HG02759 (cell line): ENCODE results near the gene FCRL5.
"Not testable (repeated sequence)": the region's sequence is repeated elsewhere in the genome, so short reads cannot be mapped to it uniquely, and the experiment has no call there.

ENCODE experiments used
- ATAC-seq: cut with Tn5 transposase; IDR thresholded peaks from one replicate; pipeline ENCODE4 v1.9.1; 2021; ENCODE audit warnings: mild to moderate bottlenecking, moderate library complexity; ENCODE audit not compliant: unreplicated experiment

The FCRL5 gene

DNA sequence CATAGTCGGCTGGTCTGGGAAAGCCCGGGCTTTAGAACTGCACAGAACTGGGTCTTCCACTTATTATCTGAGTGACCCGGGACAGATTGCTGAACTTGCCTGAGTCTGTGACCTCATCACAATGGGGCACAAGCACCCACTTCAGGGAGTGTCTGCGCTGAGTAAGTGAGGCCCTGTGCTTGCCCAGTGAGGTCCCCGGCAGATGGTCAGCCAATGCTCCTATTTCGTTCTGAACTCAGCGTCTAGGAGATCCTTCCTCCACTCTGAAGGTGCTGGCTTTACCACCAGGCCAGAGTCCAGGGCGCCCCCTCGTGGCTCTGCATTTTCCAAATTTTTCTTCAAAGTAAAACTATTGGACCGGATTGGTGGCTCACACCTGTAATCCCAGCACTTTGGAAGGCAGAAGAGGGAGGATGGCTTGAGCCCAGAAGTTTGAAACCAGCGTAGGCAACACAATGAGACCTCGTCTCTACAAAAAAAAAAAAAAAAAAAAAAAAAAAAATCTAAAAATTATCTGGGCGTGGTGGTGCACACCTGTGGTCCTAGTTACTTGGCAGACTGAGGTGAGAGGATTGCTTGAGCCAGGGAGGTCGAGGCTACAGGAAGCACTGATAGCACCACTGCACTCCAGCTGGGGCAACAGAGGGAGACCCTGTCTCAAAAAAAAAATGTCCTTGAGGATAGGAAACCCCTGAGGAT, 61.7 kb downstream of the FCRL5 start:
- ATAC-seq, result no peak

DNA sequence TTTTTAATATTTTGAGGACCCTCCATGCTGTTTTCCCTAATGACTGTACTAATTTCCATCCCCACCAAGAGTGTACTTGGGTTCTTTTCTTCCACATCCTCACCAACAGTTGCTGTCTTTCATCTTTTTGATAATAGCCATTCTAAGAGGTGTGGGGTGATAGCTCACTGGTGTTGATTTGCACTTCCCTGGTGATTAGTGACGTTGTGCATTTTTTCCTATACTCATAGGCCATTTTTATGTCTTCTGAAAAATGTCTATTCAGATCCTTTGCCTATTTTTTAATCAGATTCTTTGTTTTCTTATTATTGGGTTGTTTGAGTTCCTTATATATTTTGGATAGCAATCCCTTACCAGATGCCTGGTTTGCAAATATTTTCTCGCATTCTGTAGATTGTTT, 64.2 kb downstream of the FCRL5 start:
- ATAC-seq, result no peak

DNA sequence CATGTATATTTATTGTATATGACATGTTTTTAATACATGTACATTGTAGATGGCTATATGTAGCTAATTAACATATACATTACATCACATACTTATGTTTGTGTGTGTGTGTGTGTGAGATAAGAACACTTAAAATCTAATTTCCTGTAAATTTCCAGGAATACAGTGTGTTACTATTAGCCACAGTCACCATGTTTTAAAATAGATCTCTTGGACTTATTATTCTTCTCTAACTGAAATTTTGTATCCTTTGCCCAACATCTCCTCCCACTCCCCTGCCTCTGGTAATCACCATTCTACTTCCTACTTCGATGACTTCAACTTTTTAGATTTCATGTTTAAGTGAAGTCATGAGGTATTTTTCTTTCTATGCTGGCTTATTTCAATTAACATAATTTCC, 64.8 kb downstream of the FCRL5 start:
- no peak for ATAC-seq

DNA sequence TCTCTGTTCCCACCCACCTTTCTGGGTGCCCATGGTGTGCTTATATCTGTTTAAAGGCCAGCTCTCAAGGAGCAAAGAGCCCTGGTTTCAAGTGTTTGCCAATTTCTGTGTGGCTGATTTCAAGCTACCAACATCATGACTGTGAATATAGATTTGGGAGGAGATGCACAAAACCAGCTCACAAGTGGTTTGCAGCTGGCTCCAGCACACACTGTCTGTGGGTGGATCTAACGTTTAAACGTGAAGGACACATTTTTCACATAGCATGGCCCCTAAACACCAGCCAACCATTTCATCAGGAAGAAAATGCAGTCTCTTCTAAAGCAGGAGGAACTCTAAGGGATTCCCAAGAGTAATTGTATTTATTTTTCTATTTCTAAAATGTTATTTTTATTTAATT, 65.2 kb downstream of the FCRL5 start:
- ATAC-seq, result no peak

DNA sequence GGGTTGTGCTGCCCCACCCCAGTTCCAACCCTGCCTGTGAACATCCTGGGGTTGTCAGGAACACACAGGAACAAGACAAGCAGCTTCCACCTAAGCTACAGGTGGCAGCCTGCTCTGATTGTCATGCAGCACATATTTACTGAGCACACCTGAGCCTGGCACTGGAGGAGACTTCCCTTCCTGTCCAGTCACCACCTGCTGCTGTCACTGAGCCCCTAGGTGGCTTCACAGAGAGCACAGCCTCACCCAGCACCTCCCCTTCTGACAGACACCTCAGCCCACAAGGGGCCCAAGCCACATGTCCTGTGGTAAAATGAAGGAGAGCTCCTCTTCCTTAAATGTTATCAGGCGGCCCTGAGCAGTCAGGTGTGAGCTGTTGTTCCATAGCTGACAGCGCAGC, 65.9 kb downstream of the FCRL5 start:
- not testable (repeated sequence) for ATAC-seq

DNA sequence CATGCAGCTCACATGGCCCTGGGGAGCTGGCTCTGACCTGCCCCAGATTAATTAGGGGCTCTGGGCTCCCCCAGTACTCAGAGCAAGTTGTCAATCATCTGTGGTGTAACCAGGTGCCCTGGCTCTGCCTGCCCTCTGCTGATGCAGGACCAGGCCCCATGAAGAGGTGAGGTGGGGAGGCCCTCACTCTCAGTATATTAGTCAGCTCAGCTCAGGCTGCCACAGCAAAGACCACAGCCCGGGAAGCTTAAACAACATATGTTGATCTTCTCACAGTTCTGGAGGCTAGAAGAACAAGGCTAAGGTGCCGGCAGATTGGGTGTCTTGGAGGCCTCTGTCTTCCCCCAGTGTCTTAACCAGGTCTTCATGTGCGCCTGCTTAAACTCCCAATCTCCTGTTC, 66.5 kb downstream of the FCRL5 start:
- no peak for ATAC-seq

DNA sequence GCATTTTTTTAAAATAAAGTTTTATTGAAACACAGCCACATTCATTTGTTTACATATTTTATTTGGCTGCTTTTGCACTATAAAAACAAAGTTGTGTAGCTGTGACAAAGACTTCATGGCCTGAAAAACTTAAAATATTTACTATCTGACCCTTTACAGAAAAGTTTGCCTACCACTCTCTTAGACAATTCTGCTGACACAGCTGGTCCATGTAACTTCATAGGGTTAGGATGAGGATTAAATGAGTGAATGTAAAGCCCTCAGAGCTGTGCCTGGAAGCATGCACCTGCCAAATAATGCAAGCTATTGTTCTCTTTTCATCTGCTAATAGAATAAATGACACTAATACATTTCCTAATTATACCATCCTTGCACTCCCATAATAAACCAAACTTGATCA, 67.7 kb downstream of the FCRL5 start:
- ATAC-seq, result no peak

DNA sequence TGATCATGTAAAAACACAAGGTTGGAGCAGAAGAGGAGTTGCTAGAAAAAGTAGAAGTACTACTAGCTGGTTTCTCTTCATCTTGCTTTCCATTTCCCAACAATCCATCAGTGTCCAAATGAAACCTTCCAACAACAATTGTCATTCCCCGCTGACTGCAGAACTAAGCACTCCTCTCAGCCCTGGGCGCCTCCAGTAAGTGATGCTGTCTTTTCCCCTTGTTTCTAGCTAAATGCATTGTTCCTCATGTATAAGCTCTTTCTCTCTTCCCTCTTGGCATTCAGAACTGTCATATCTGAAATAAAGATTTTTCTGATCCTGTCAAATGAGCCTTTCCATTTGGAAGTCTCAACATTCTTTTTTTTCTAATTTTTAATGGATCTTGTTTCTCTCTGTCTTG, 68.7 kb downstream of the FCRL5 start:
- no peak for ATAC-seq

DNA sequence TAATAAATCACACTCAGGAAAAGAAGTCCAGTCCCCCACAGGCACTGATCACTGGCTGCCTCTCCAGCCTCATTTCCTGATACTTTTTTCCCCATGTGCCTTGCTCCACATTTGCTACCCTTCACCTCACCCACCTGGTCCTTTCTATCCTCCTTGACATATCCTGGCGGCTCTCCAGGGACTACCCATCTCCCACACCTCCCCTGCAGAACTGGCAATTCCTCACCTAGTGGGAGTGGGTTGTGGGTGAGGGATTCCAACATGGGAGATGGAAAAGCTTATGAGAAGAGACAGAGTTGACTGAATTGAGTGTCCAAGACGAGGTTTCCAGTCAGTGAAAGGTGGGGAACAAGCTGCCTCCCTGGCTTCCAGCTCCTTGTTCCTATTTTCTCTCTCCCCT, 69.6 kb downstream of the FCRL5 start:
- ATAC-seq, result no peak

DNA sequence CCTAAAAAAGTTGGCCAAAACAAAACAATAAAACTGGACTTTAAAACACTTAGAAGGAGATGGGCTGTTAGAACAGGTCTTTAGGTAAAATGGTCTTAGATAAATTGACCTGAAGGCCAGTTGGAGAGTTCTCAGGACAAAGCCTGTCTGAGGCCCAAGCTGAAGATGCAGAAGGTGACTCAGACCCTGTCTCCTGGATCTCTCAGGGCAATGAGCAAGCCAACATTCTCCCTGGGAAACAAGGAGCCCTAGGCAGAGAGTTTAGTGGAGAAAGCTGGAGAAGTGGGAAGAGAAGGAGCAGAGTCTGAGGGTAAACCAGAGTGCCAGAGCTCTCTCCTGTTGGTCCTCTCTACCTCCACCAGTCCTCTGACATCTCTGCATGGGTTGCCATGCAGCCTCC, 70.1 kb downstream of the FCRL5 start:
- ATAC-seq, result no peak

DNA sequence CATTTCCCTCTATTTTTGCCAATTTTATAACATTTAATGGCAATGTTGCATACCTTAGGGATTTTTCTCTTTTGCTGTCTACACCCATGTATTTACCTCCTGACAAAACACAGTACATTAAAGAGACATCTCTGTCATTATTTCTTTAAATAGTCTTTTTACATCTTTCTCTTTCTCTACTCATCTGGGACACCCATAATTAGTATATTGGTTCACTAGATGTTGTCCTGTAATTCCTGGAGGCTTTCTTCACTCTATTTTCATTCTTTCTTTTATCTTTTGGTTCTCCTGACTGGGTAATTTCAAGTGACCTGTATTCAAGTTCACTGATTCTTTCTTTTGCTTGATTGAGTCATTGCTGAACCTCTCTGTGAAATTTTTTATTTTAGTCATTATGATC, 74.3 kb downstream of the FCRL5 start:
- no peak for ATAC-seq

DNA sequence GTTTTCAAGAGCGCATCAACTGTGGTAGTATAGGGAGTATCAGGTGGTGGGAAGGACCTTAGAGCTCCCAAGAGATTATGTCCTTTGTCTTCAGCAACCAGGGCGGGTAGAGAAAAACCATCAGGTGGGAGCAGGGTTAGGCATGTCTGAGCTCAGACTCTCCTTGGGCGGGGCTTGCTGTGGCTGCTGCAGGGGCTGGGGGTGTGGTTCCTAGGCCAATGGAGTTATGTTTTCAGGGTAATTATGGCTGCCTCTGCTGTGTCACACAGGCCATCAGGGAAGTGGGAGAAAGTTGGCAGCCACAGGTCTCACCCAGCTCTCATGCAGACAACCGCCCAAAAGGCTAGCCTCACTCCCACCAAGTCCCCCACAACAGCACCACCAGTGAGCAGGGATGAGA, 74.9 kb downstream of the FCRL5 start:
- no peak for ATAC-seq

DNA sequence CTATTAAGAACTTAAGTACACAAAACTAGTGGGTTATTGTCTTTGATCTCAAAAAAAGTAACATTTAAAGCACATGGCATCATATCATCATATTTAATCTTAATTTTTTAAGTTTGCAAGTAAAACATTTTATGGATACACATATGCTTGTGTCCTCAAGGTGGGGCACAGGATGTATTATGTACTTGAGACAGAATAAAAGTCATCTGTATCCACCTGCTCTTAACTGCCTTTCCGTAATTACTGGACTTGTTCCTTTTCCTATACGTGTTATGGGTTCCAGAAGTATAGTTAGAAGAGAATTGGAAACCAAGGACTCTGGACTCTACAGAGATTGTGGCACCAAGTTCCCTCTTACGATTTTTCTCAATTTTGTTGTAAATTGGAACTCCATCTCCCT, 79.4 kb downstream of the FCRL5 start:
- ATAC-seq, result no peak

DNA sequence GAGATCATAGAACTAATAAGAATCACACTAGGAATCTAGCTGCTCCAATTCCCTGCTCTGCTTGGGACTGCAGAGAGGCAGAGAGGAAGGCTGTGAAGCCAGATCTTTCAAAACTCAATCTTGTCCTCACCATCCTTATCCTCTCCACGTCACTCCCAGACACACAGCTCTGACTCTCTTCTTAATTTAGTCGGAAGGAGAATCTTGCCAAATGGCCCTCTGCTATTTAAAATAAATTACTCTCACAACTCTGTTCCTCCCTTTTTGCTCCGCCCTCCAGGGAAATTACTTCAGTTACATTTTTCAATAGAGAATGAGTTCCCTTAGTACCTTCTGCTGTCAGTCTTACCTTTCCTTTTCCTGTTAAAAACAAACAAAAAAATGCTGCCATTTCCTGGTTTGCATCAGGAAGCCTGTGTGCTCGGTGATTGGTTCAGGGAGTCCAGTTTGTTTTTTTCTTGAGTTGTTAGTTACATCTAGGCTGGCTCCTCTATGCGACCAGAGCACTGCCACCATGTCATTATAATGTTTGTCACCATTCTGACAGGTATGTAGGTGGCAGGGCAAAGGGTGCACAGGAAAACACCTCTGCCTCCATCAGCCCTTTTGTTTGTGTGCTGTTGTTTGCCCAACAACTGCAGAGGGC, 80.1 kb downstream of the FCRL5 start:
- ATAC-seq, result no peak

DNA sequence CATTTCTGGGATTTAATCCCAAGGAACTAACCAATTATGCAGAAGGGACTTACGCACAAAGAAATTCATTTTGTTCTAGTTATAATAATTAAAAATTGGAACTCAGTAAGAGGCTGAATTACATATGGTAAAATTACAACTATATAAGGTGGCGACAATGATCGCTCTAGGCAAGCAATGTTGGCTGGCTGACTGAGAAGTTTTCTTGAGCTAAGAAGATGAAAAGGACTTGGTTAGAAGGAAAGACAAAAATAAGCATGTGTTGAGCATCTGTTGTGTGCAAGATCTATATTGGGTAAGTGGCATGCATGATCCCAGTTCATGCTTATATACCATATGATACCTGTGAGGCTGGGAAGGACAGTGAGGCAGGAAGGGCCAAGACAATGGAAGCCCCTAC, 80.8 kb downstream of the FCRL5 start:
- ATAC-seq, result no peak

DNA sequence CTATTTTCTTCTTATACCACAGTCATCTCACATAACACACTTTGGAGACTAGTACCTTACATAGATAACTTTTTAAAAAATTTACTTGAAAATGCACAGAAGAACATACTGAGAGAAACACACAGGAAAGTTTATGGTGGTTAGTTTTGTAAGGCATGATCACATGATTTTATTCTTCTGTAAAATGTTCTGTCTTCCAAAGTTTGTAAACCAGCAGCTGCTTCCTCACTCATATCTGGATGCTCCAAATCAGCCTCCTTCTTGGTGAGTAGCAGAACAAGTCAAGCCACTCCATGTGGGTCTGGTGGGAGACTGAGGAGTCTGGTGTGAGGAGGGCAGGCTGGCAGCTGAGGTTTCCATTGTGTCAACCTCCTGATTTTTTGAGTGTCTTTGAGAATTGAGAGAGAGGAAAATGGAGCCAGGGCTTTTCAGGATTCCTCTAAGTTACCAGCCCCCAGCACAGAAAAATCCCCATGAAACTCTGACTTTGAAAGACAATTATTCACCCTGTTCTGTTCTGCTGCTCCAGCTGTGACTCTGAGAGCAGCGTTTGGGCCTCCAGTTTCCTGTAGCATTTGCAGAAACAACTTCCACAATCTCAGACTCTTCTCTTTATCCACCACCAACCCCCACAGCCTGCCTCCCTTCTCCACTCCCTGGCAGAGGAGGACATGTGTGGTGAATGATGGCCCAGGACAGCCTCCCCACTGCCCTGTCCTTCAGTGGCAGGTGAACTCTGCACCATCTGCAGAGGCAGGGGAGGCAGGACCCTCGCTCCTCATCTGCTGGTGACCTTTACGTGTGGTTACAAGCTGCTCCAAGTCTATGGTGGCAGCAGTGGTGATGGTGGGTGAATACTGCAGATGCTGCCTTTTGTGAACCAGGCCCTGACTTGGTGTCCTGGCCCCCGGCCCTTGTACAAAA, 82.3 kb downstream of the FCRL5 start:
- no peak for ATAC-seq

DNA sequence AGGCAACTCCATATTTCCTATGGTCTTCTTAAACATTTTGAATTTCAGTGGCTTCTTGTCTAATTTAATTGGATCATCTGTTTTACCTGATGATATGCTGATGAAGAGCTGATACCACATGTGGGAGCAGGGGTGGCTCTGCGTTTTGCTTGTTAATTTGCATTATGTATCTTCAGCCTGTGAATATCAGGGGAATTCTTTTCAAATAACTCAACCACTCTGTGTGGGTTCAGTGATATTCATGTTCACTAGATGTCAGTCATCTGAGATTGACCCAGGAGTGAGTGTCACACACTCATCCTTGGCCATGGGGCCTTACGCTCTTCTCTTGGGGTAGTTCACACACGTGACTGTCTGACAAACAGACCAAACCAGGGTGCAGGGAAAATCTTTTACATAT, 83.0 kb downstream of the FCRL5 start:
- ATAC-seq, result no peak

DNA sequence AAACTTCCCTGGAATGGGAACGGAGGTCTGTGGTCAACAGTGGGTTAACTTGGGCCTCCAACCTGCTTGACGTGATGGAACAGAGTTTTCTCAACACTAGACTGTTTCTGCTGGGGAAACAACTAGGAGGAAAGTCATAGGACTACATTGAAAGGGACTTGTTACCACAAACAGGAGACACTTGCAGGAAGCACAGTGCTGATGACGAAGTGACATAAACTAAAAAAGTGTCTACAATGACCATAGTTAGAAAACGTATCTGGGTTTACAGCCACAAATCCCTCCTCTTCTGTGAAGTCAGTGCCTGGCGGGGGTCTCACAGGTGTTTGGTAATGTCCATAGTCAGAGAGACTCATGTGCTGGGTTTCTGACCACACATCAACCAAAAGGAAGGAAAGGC, 86.3 kb downstream of the FCRL5 start:
- ATAC-seq, result no peak
